Omental fat pad (tissue), 4 donors: ENCODE data around the gene AP3B1. TPM values are rescaled to one million over a fixed set of nuclear protein-coding genes. Genes with fewer than 3 reads are reported as not detected.

Experiments
- ATAC-seq: fragments of 150-250 bp; one replicate; pipeline ENCODE4 v1.9.1; 2016; ENCODE audit warnings: mild to moderate bottlenecking, moderate library complexity; ENCODE audit not compliant: low FRiP score
- DNase-seq: peaks from one replicate; pipeline ENCODE4 v3.0.0-alpha.2; 2019; ENCODE audit warnings: low spot score
- total RNA-seq, 4 donors: library from RNA; depleted of rRNA; stranded (reverse); fragments of >200 nt; gene quantifications; one replicate each; pipeline ENCODE4 v1.1.0, GENCODE V29; 2016
- TF ChIP-seq, protein P1 (sequence below), 3 donors: fragments of 450-650 bp; IDR thresholded peaks; one replicate each; pipeline ENCODE4 v1.5.1; 2016 to 2017; ENCODE audit warnings: antibody characterized with exemption in 3 of 3, mild to moderate bottlenecking in 3 of 3, moderate library complexity in 2 of 3

Gene AP3B1
- total RNA-seq, 4 donors from 2014 or later: 31.1 to 47.3 (median 41.7) TPM

DNA sequence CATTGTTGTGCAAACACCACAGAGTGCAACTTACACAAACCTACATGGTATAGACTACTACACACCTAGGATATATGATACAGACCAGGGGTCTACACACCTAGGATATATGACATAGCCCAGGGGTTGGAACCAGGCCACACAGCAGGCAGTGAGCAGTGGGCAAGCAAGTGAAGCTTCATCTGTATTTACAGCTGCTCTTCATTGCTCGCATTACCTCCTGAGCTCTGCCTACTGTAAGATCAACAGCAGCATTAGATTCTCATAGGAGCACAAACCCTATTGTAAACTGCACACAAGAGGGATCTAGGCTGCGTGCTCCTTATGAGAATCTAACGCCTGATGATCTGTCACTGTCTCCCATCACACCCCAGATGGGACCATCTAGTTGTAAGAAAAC lies 56.6 kb downstream of the AP3B1 start:
- TF ChIP-seq, protein P1, sequence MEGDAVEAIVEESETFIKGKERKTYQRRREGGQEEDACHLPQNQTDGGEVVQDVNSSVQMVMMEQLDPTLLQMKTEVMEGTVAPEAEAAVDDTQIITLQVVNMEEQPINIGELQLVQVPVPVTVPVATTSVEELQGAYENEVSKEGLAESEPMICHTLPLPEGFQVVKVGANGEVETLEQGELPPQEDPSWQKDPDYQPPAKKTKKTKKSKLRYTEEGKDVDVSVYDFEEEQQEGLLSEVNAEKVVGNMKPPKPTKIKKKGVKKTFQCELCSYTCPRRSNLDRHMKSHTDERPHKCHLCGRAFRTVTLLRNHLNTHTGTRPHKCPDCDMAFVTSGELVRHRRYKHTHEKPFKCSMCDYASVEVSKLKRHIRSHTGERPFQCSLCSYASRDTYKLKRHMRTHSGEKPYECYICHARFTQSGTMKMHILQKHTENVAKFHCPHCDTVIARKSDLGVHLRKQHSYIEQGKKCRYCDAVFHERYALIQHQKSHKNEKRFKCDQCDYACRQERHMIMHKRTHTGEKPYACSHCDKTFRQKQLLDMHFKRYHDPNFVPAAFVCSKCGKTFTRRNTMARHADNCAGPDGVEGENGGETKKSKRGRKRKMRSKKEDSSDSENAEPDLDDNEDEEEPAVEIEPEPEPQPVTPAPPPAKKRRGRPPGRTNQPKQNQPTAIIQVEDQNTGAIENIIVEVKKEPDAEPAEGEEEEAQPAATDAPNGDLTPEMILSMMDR (IDR thresholded peaks at IDR 0.05): no peak
- ATAC-seq (no peak), DNase-seq (no peak)

DNA sequence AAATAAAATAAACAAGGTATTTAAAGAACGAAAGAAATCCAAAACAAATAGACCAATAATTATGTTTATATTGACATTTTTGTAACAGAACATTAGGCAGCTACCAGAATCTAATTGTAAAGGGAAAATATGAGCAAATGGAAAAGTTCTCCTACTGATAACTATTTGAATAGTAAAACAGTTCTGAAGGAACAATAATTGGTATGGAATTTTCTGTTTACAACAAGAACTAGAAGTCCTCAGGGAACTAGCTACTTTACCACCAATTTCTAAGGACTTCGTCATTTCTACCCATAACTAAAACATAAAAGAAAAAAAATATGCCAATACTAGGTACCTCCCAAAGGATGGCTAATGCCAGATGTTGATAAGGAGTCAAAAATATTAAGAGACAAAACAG lies 58.5 kb downstream of the AP3B1 start:
- TF ChIP-seq, protein P1 (IDR thresholded peaks at IDR 0.05): no peak
- no peak for ATAC-seq

DNA sequence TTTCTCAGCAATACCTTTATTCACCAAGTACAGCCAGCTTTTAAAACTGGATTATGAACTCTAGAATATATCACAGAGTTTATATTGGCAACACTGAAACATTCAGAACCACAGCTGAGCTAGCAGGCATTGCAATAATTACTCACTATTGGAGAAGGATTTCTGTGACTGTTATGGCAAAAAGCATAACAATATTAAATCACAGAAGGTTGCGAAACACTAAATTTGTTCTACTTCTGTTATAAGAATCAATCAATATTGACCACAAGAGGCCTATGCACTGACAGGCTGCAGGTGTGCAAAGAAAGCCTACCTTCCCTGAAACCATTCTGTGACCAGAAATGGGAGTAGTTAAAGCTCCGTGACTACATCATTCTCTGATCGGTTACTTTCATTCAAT lies 59.2 kb downstream of the AP3B1 start:
- ATAC-seq (no peak), DNase-seq (no peak)
- TF ChIP-seq, protein P1 (IDR thresholded peaks at IDR 0.05): no peak

More for the DNA sequence above, 58.5 kb downstream of the AP3B1 start:
- no peak for DNase-seq

DNA sequence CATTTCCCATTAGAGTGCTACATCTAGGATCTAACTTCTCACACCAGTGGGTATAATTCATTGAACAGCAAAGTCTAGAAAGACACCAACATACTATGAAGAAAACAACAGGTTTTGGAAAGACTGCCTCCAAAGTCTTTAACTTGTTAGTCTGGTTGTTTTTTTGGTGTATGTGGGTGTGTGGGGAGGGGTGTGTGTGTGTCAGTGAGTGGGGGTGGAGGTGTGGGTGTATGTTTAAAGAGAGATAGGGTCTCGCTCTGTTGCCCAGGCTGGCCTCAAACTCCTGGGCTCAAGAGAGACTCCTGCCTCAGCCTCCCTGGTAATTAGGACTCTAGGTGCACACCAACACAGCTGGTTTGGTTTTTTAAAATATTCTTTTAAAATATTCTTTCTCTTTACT lies 59.7 kb downstream of the AP3B1 start:
- ATAC-seq (no peak), DNase-seq (no peak)

DNA sequence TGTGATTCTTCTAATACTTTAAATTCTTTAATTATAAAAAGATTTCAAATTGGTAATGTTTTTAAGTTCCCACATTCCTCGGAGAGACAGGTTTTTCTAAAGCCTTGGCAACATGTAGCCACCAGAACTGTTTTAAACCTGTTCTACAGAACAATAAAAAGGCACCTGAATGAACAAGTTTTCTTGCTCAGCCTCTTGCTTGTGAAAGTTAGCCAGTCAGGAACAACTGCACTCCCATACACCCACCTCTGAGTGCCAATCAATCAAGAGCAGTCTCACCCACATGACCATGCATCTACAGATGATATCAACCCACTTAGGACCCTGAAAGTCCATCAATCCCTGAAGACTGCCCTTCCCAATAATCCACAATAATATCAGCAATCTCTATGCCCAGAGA lies 62.3 kb downstream of the AP3B1 start:
- ATAC-seq: no peak
- no peak for DNase-seq
- TF ChIP-seq, protein P1 (IDR thresholded peaks at IDR 0.05): no peak

More for the DNA sequence above, 59.7 kb downstream of the AP3B1 start:
- TF ChIP-seq, protein P1 (IDR thresholded peaks at IDR 0.05): no peak

DNA sequence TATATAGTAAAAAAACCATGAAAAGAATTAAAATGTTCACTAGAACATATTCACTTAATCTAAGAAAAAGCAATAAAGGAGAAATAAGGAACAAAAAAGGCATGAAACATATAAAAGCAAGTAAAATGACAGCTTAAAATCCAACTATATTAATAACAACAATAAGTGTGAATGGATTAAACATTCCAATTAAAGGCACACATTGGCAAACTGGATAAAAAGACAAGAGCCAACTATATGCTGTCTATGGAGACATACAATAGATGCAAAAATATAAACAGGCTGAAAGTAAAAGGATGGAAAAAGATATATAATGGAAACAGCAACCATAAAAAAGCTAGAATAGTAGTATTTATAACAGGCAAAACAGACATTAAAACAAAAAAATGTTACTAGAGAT lies 70.1 kb downstream of the AP3B1 start:
- TF ChIP-seq, protein P1 (IDR thresholded peaks at IDR 0.05): no peak
- DNase-seq (no peak), ATAC-seq (no peak)

DNA sequence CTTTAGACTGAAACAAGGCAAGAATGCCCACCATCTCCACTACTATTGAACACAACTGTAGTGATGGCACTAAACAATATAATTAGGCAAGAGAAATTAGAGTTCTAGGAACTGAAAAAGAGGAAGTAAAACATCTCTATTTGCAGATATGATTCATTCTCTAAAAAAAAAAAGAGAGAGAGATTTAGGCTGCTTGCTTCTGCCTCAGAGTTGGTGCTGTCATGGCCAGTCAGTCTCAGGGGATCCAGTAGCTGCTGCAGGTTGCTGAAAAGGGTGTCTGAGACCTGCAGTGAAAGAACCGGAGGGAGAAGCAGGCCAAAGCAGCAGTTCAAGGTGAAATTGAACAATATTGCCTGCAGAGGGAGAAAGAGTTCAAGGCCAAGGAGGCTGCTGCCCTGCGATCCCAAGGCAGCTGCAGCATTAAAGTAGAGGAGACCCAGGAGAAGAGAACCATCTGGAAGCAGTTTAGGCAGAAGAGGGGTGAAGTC lies 72.5 kb downstream of the AP3B1 start:
- DNase-seq: no peak
- no peak for ATAC-seq
- TF ChIP-seq, protein P1 (IDR thresholded peaks at IDR 0.05): no peak
